ENCODE results near the gene GLI3. TPM values are rescaled to one million over a fixed set of nuclear protein-coding genes. Genes with fewer than 3 reads are reported as not detected.

GLI3 gene
- polyA plus RNA-seq, 2 of the 4 experiments (the other 2 are of a cell fraction) = 0.09 TPM; not detected in 1

DNA sequence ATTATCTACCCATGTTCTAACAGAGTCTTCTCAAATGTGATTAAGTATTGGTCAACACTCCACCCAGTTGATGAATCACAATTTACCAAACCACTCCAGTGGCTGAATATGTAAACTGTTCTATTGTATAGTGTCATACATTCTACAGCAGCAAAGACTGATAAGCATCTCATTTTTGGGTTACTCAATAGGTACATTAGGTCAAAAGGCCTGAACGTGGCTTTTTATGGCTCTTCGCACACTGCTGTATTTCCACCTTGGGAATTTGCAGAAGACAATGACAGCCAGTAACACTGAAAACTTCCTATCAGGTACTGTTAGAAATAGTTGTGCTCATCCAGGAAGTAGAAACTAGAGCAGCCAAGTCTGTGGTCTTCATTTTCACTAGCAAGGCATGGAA is 166.9 kb downstream of the GLI3 start (continued):
- TF ChIP-seq, protein P1, sequence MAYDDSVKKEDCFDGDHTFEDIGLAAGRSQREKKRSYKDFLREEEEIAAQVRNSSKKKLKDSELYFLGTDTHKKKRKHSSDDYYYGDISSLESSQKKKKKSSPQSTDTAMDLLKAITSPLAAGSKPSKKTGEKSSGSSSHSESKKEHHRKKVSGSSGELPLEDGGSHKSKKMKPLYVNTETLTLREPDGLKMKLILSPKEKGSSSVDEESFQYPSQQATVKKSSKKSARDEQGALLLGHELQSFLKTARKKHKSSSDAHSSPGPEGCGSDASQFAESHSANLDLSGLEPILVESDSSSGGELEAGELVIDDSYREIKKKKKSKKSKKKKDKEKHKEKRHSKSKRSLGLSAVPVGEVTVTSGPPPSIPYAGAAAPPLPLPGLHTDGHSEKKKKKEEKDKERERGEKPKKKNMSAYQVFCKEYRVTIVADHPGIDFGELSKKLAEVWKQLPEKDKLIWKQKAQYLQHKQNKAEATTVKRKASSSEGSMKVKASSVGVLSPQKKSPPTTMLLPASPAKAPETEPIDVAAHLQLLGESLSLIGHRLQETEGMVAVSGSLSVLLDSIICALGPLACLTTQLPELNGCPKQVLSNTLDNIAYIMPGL (CRISPR knock-in tag; IDR thresholded peaks at IDR 0.05; ENCODE audit: borderline replicate concordance) = no peak
- TF ChIP-seq EP300 (IDR thresholded peaks at IDR 0.05) (no peak), EHMT2 (IDR thresholded peaks at IDR 0.05; ENCODE audit: low read depth) (no peak), ZFP36 (IDR thresholded peaks at IDR 0.05; ENCODE audit: borderline replicate concordance, partially characterized antibody) (no peak), POLR2AphosphoS2 (conservative IDR thresholded peaks at IDR 0.05; ENCODE audit: low read length) (no peak), POLR2A (IDR thresholded peaks at IDR 0.05; ENCODE audit: low read length) (no peak), HEYL (CRISPR knock-in tag; IDR thresholded peaks at IDR 0.05) (no peak)

GRCh38 chr7:42069590-42069989 is 167.4 kb downstream of the GLI3 start:
- Histone ChIP-seq H3K4me2 (no peak overlapping the region), H3K4me1 (no peaks in the 10 kb centered on the region), H3K27ac (no peak overlapping the region), H3K4me3 (no peak overlapping the region), H3K9me3 (no peaks in the 10 kb centered on the region)
- TF ChIP-seq, protein P2, sequence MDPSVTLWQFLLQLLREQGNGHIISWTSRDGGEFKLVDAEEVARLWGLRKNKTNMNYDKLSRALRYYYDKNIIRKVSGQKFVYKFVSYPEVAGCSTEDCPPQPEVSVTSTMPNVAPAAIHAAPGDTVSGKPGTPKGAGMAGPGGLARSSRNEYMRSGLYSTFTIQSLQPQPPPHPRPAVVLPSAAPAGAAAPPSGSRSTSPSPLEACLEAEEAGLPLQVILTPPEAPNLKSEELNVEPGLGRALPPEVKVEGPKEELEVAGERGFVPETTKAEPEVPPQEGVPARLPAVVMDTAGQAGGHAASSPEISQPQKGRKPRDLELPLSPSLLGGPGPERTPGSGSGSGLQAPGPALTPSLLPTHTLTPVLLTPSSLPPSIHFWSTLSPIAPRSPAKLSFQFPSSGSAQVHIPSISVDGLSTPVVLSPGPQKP (IDR thresholded peaks at IDR 0.05; ENCODE audit: low read depth, low read length) = no peak
- ChIA-PET CTCF (no interaction called here), POLR2A (no interaction called here)
- 0% methylated on average over 1 of the region's 1 CpG for WGBS (ENCODE audit: missing lambda C conversion rate)
- no peak for DNase-seq (ENCODE audit: low read depth in 1 of 2, low spot score in 1 of 2)
- ATAC-seq = no peak
- FAIRE-seq = no peak

DNA sequence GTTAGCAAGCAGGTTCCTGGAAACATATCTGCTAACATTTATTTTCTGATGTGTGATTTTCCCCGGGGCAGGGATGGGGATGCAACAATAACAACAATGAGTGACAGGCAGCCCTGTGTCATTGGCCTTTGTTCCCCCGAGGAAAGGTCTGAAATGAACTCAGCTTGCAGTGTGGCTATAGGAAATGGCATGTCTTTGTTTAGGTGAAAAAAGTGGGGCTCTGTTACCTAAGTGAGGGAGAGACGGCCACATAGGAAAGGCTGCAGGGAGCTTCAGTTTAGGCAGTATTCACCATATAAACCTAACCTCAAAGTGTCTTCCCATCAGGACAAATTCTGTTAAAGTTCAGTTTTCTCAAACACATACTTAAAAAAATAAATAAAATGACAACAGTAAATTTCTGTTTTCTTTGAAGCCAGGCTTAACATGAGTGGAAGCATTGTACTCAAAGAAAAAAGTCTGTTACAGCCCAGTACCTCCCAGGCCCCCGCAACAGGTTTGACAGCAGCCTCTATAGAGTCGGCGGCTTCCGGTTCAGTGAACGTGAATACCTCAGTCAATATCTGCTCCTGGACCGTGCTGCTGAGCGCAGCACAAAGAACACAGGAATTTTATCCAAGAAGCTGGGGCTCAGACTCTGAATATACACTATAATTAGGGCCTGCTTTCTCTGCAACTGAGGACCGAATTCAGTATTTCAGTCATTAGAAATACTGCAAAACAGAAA is 168.3 kb downstream of the GLI3 start:
- TF ChIP-seq, protein P2 (IDR thresholded peaks at IDR 0.05; ENCODE audit: low read depth, low read length) = no peak
- TF ChIP-seq ATOH8 (CRISPR knock-in tag; IDR thresholded peaks at IDR 0.05; ENCODE audit: low read depth) (no peak), ZSCAN20 (CRISPR knock-in tag; IDR thresholded peaks at IDR 0.05) (no peak), HDAC2 (IDR thresholded peaks at IDR 0.05) (no peak), NPAS2 (CRISPR knock-in tag; IDR thresholded peaks at IDR 0.05; ENCODE audit: borderline replicate concordance) (no peak), TFCP2L1 (CRISPR knock-in tag; IDR thresholded peaks at IDR 0.05) (no peak), JUN (IDR thresholded peaks at IDR 0.05) (no peak), PHF8 (IDR thresholded peaks at IDR 0.05; ENCODE audit: borderline replicate concordance, low read depth) (no peak), NR3C1 (IDR thresholded peaks at IDR 0.05) (no peak)
- CTCF ChIA-PET = no interaction called here
- POLR2A ChIA-PET = no interaction called here

DNA sequence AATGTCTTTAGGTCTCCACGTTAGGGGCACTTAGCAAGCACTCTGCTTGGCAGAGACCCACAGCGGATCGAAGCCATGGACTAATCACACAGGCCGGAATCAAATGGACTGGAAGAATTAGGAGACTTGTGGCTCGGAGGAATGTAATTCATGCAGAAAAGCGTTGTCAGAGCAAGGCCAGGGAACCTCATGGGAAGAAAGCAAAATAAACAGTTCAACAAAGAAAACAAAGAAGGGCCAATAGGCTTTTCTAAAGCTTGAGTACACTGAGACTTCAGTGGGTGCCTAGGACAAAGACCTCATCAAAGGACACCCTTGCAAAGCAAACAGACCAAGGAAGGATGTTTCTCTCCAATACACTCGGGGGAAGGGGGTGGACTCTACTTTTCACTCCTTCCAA is 171.1 kb downstream of the GLI3 start:
- ATAC-seq = no peak
- H3K4me1 ChIP-seq = no peaks in the 10 kb centered on the region
- no peak overlapping the region for H3K4me3 ChIP-seq
- H3K4me2 ChIP-seq = no peak overlapping the region
- no peak for FAIRE-seq
- DNase-seq (ENCODE audit: low read depth in 1 of 2, low spot score in 1 of 2) = no peak
- POLR2A ChIA-PET = no interaction called here
- TF ChIP-seq, protein P2 (IDR thresholded peaks at IDR 0.05; ENCODE audit: low read depth, low read length) = no peak
- TF ChIP-seq RCOR1 (IDR thresholded peaks at IDR 0.05; ENCODE audit: low read depth, low read length) (no peak), RFX5 (IDR thresholded peaks at IDR 0.05) (no peak), RNF2 (IDR thresholded peaks at IDR 0.05; ENCODE audit: borderline replicate concordance, low read depth) (no peak), POLR2A (IDR thresholded peaks at IDR 0.05; ENCODE audit: low read length) (no peak), PHF8 (IDR thresholded peaks at IDR 0.05; ENCODE audit: borderline replicate concordance, low read depth) (no peak), SMC3 (IDR thresholded peaks at IDR 0.05) (no peak), MYC (IDR thresholded peaks at IDR 0.05; ENCODE audit: borderline replicate concordance, low read length) (no peak)
- H3K9me3 ChIP-seq = no peaks in the 10 kb centered on the region
- H3K27ac ChIP-seq = no peak overlapping the region
- CTCF ChIA-PET = no interaction called here
- WGBS (ENCODE audit: missing lambda C conversion rate) = 39% methylated on average over 7 of the region's 7 CpGs

More for the DNA sequence above, 168.3 kb downstream of the GLI3 start:
- no peak overlapping the region for H3K4me2 ChIP-seq
- H3K4me1 ChIP-seq = no peaks in the 10 kb centered on the region
- no peaks in the 10 kb centered on the region for H3K9me3 ChIP-seq
- no peak for FAIRE-seq
- no peak overlapping the region for H3K4me3 ChIP-seq
- no peak for DNase-seq (ENCODE audit: low read depth in 1 of 2, low spot score in 1 of 2)
- 57% methylated on average over 11 of the region's 11 CpGs for WGBS (ENCODE audit: missing lambda C conversion rate)
- H3K27ac ChIP-seq = no peak overlapping the region
- ATAC-seq = no peak
